GM18867 (cell line): ENCODE results near the gene KDELR1.
"Not testable (repeated sequence)": the region's sequence is repeated elsewhere in the genome, so short reads cannot be mapped to it uniquely, and the experiment has no call there.

Source experiments
- ATAC-seq: cut with Tn5 transposase; IDR thresholded peaks from one replicate; pipeline ENCODE4 v1.9.1; 2021; ENCODE audit warnings: mild to moderate bottlenecking, moderate library complexity; ENCODE audit not compliant: unreplicated experiment

Gene KDELR1

DNA sequence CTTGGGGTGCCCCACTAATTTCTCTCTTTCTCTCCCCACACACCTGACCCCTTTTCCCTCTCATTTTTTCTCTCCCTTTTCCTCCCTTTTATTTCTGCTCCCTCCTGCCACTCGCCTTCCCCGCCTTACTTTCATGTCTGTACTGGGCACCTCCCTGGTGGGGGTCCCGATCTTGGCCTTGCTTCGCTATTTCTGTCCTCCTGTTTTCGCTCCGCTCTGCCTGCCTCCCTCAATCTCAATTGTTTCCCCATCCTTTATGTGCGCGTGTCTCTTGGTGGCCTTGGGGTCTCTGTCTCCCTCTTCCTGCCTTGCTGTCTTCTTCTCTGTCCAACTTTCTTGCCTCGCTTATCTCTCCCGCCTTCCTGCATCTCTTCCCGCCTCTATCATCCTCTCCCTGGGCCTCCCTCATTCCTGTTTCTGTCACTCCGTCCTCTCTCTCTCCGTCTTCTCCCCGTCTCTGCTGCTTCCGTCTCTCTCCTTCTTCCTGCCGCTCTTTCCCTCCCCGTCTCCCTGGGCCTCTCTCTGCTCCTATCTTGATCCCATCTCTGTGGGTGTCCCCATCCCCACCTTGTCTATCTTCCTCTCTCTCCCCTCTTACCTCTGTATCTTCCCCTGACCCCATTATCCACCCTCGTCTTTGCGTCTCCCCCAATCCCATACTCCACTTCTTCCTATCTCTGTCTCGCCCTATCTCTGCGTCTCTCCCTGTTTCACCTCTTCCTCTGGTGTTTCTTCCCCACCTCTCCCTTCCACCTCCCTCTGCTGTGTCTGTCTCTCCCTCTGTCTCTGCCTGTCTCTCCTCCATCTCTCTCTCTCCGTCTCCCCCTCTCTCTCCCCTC, 6.1 kb upstream of the KDELR1 start:
- no peak for ATAC-seq

- no peak for ATAC-seq
Measured at GRCh38 chr19:48396824-48397176, 5.4 kb upstream of the KDELR1 start.

GRCh38 chr19:48396016-48396823, 4.9 kb upstream of the KDELR1 start:
- no peak for ATAC-seq

DNA sequence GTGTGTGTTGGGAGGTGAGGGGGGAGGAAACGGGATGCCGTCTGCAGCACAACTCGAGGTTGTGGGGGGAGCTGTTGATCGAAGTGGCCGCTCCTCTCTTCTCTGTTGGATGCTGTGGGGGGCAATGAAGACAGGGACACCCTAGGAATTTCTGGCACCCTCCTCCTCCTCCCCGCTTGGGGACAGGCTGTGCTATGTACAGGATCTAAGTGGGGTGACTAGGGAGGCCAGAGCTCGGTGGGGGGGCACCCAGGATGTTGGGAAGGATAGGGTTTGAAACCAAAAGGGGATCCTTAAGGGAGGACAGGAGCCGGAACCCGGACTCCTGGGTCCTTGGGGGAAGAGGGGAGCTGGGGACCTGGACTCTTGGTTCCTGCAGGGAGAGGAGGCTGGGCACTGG, 4.1 kb upstream of the KDELR1 start:
- ATAC-seq: no peak

GRCh38 chr19:48395170-48395455, 3.8 kb upstream of the KDELR1 start:
- no peak for ATAC-seq

- no peak for ATAC-seq
Measured at GRCh38 chr19:48394331-48395169, 3.2 kb upstream of the KDELR1 start.

GRCh38 chr19:48393559-48394330, 2.4 kb upstream of the KDELR1 start, which contains the start of gene GRIN2D:
TSS of gene GRIN2D (plus strand) at chr19:48393668. CDS start at chr19:48398393, 4,725 bp downstream.
- ATAC-seq: no peak

DNA sequence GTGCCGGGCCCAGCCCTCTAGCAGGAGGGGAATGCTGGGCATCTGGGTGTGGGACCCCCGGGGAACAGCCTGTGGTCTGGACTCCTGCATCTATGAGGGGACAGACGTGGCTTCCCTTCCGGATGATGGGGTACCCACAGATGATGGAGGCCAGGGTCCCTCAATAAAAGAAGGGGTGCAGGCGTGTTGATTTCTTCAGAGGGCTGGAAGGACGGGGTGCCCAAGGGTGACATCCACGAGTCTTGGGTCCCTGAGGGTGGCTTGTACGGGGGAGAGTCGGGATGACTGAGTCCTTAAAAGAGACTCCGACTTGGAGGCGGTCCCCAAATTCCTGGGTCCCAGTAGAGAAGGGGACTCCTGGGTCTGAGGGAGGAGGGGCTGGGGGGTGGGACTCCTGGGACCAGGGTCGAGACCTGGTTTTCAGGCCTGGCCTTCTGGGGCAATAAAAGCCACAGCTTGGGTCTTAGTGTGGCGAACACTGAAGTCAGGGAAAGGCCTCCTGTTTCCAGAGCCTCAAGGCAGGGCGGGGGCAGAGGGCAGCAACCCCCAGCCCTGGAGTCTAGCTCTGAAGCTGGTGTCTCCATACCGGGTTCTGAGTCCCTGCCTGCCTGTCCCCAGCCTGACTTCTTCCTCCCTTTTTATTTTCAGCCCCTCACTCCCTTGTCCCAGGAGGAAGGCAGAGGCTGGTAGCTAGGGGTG, 1.7 kb upstream of the KDELR1 start:
- no peak for ATAC-seq

GRCh38 chr19:48392006-48392344, 624 bp upstream of the KDELR1 start:
- not testable (repeated sequence) for ATAC-seq

GRCh38 chr19:48390188-48391099, 907 bp downstream of the KDELR1 start:
- ATAC-seq: peak; percentile 50

- ATAC-seq: no peak
Measured at GRCh38 chr19:48386981-48387380, 4.4 kb downstream of the KDELR1 start.

DNA sequence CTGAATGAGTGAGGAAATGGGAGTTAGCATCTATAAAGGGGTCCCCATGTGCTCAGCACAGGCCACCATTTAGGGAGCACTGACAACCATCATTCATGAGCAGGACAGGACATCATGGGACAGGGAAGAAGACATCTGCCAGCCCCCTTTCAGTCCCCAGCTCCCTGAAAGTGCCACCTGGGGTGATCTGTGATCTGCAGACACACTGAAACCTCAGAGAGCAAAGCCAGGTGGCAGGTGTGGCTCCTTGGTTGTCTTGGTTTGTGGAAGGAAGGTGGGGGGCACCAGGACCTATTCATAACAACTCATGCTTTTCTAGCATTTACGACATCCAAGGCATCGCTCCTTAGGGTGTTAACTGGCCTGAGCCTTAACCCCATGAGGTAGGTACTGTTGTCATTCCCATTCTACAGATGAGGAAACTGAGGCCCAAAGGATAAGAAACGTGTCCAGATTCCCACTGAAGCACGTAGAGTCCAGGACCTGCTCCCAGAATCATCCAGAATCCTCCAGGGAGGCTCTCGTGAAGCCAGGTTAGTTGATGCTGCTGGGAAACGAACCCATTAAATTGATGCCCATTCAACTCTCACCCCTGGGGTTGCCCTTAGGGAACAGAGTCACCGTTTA, 5.8 kb downstream of the KDELR1 start:
- ATAC-seq: no peak

DNA sequence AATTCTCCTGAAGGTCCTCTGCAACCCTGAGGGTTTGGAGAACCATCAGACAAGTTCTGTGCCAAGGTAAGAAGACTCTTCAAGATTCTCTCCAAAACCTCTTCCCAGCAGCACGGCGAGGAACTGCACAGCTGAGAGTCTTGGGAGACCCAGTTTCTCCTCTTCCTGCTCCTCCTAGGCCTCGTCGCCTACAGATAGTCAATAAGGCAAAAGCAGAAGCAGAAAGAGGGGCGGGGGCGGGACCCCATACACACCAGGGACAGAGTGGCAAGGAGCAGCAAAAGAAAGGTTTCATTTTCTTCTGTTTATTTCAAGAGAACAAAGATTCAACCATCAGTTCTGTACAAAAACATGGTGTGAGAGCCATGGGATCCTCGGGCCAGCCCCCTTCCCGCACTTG, 9.1 kb downstream of the KDELR1 start:
- no peak for ATAC-seq

GRCh38 chr19:48381178-48381950, 10.0 kb downstream of the KDELR1 start:
- ATAC-seq: no peak

DNA sequence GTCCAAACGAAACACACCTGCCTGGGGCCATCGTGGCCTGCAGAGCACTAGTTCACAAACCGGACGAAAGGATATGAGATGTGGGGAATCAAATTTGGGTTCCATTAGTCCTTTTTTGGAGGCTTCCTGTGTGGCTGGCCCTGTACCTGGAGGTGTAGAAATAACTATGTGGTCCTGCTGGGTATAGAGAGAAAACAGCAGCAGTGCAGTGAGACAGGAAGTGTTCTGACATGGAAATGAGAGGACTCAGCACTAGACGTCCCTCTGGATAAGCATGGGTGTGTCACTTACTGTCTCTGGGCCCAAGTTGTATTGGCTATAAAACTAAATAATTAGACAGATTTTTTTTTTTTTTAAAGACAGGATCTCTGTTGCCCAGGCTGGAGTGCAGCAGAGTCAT, 12.3 kb downstream of the KDELR1 start:
- no peak for ATAC-seq

- ATAC-seq: no peak
Measured at GRCh38 chr19:48378194-48378570, 13.2 kb downstream of the KDELR1 start.

DNA sequence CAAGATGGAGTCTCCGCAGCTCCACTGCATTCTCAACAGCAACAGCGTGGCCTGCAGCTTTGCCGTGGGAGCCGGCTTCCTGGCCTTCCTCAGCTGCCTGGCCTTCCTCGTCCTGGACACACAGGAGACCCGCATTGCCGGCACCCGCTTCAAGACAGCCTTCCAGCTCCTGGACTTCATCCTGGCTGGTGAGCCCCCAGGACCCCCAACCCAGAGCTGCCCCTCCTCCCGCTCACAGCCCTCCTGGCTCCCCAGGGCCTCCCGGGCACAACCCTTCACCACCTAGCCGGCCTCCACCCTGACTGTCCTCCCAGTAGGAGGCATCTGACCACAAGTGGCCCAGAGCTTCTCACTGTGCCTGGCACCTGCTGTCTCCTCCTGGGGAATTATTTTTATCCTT, 17.8 kb downstream of the KDELR1 start:
- no peak for ATAC-seq

DNA sequence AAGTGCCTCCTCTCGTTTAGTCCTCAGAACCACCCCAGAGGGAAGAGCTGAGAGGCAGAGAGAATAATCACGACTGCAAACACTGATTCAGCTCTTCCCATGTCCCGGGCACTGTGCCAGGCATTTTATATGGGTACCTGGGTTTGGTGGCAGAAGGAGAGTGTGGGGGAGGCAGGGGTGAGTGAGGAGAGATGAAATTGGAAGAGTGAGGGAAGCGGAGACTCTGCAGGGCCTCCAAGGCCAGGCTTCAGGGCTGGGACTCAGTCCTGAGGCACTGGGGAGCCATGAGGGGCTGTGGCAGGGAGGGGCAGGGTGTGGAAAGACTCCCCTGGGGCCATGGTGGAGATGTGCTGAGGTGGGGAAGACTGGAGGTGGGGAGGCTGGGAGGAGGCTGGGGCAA, 18.4 kb downstream of the KDELR1 start:
- ATAC-seq: no peak
